ENCODE results near the gene TRIM21.
"Not testable (repeated sequence)": the region's sequence is repeated elsewhere in the genome, so short reads cannot be mapped to it uniquely, and the experiment has no call there.

The TRIM21 gene

DNA sequence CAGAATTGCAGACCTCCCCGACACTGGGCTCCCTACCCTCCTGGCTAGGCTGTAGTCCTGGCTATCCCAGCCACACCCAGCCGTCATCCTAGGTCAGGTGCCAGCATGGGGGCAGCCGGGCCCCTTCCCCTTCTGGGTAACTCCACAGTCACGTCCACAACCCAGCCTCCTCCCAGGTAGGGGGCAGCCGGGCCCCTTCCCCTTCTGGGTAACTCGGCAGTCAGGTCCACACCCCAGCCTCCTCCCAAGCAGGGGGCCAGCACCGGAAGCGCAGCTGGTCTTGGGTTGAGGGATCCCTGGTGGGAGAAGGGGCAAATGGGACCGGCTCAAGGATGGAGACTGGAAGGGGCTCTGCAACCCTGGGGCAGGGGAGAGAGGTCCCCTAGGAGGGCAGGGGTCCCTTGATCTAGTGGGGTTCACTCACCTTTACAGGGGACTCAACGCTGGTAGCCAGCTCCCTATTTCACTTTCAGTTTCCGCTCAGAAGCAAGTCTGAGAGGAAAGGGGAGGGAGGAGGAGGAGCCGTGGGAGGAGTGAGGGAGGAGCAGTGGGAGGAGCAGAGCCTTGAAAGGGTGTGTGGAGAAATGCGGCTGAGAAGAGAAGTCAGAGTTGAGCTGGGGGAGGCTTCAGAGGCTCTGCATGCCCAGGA lies at the start of gene TRIM21:
Gene TRIM21 (minus strand): TSS at position 494 of the 649 bp plus-strand sequence. CDS start 3,293 bp downstream, outside the sequence.
- Histone ChIP-seq H3K4me1 (ENCODE audit: control insufficient read depth, insufficient read depth, low read length) (peaks cover 2% of the 10 kb centered on the region), H3K36me3 (ENCODE audit: control insufficient read depth, insufficient read depth, low read length) (peaks cover 18% of the 10 kb centered on the region), H3K27ac (ENCODE audit: low read depth, low read length) (peak within 1 kb of the TSS; percentile 48), H3K9ac (ENCODE audit: low read length) (peak within 1 kb of the TSS; percentile 46), H3K27me3 (ENCODE audit: control insufficient read depth, insufficient read depth, low read length) (no peaks in the 10 kb centered on the region), H3K4me3 (ENCODE audit: low read length) (peak within 1 kb of the TSS; percentile 83)

DNA sequence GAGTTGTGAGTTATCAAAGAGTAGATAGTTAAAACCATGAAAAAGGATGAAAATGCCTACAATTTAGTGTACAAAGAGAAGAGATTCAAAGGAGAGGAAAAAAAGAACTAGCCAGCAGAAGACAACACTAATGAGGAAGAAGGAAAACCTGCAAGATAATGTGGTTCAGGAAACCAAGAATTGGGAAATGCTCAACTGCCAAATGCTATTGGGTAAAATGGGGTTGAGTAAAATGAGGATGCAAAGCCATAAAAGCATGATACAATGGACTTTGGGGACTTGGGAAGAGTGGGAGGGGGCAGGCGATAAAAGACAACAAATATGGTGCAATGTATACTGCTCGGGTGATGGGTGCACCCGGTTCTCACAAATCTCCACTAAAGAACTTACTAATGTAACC lies 48.0 kb upstream of the TRIM21 start:
- Histone ChIP-seq H3K27ac (ENCODE audit: low read depth, low read length) (no peak overlapping the region), H3K27me3 (ENCODE audit: control insufficient read depth, insufficient read depth, low read length) (no peaks in the 10 kb centered on the region), H3K4me3 (ENCODE audit: low read length) (no peak overlapping the region)

DNA sequence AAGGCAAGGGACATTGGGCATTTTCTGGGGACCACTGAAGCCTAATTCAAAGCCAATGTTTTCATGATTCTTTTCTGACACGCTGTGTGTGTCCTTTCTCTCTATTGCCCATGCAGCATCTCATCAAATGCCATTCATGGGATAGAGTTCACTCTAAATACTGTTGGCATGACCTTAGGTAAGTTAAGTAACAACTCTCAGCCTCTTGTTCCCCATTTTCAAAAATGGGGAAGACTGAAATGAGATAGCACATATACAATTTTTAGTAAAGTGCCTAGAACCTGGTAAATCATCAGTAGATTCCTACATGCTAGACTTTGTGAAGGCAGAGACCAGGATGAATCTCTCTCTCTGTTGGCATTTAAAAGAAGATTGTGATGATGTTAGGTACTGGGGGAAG lies 42.9 kb upstream of the TRIM21 start:
- no peaks in the 10 kb centered on the region for H3K4me1 ChIP-seq (ENCODE audit: control insufficient read depth, insufficient read depth, low read length)
- H3K4me3 ChIP-seq (ENCODE audit: low read length): no peak overlapping the region
- H3K27ac ChIP-seq (ENCODE audit: low read depth, low read length): no peak overlapping the region
- H3K9ac ChIP-seq (ENCODE audit: low read length): no peak overlapping the region
- H3K36me3 ChIP-seq (ENCODE audit: control insufficient read depth, insufficient read depth, low read length): no peaks in the 10 kb centered on the region
- H3K27me3 ChIP-seq (ENCODE audit: control insufficient read depth, insufficient read depth, low read length): no peaks in the 10 kb centered on the region

More for the DNA sequence above, 48.0 kb upstream of the TRIM21 start:
- no peak overlapping the region for H3K9ac ChIP-seq (ENCODE audit: low read length)
- H3K4me1 ChIP-seq (ENCODE audit: control insufficient read depth, insufficient read depth, low read length): no peaks in the 10 kb centered on the region
- H3K36me3 ChIP-seq (ENCODE audit: control insufficient read depth, insufficient read depth, low read length): no peaks in the 10 kb centered on the region

DNA sequence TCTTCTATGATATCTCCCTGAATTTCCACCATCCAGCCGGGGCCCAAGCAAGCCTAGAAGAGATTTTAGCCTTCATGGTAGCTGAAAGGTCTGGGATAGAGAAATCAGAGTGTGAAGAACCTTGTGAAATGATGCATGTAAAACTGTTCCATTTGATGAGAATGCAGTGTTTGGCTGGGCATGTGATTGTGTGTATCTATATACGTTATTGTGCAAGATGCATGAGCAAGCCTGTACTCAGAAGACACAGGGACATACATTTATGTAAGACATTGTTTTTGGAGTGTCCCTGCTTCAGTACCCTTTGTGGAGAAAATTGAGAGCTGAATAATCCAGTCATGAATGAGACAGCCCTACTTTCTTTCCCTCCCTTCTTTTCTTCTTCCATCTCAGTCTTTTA lies 40.4 kb upstream of the TRIM21 start:
- H3K4me1 ChIP-seq (ENCODE audit: control insufficient read depth, insufficient read depth, low read length): no peaks in the 10 kb centered on the region
- H3K27me3 ChIP-seq (ENCODE audit: control insufficient read depth, insufficient read depth, low read length): no peaks in the 10 kb centered on the region
- no peak overlapping the region for H3K9ac ChIP-seq (ENCODE audit: low read length)
- no peaks in the 10 kb centered on the region for H3K36me3 ChIP-seq (ENCODE audit: control insufficient read depth, insufficient read depth, low read length)
- no peak overlapping the region for H3K27ac ChIP-seq (ENCODE audit: low read depth, low read length)
- no peak overlapping the region for H3K4me3 ChIP-seq (ENCODE audit: low read length)

DNA sequence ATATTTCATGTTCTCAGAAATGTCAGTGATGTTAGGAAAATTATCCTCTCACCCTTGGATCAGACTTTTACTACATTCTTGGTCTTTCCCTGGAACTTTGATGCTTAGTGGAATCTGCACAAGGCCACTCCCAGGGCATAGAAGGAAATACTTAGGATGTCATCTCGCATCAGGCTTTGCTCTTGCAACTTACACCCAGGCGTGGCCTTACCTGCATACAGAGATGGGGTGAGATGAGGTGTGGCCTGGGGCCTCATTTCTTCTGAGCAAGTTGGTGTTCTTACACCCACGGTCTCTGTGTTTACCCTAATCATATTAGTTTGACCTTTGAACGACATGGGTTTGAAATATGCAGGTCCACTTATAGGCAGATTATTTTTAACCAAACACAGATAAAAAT lies 36.5 kb upstream of the TRIM21 start:
- Histone ChIP-seq H3K4me1 (ENCODE audit: control insufficient read depth, insufficient read depth, low read length) (no peaks in the 10 kb centered on the region), H3K27me3 (ENCODE audit: control insufficient read depth, insufficient read depth, low read length) (no peaks in the 10 kb centered on the region), H3K27ac (ENCODE audit: low read depth, low read length) (no peak overlapping the region), H3K36me3 (ENCODE audit: control insufficient read depth, insufficient read depth, low read length) (no peaks in the 10 kb centered on the region), H3K4me3 (ENCODE audit: low read length) (no peak overlapping the region), H3K9ac (ENCODE audit: low read length) (no peak overlapping the region)

DNA sequence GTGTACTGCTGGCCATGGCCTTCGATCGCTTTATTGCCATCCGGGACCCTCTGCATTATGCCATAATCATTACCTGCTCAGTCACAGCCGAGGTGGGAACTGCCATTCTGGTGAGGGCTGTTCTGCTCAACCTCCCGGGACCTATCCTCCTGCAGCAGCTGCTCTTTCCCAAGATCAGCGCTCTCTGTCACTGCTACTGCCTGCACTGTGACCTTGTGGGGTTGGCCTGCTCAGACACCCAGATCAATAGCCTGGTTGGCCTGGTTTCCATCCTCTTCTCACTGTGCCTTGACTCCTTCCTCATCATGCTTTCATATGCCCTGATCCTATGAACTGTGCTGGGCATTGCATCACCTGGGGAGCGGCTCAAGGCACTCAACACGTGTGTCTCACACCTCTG lies 24.9 kb upstream of the TRIM21 start:
- Histone ChIP-seq H3K4me3 (ENCODE audit: low read length) (no peak overlapping the region), H3K27me3 (ENCODE audit: control insufficient read depth, insufficient read depth, low read length) (no peaks in the 10 kb centered on the region), H3K27ac (ENCODE audit: low read depth, low read length) (no peak overlapping the region), H3K4me1 (ENCODE audit: control insufficient read depth, insufficient read depth, low read length) (no peaks in the 10 kb centered on the region), H3K9ac (ENCODE audit: low read length) (no peak overlapping the region), H3K36me3 (ENCODE audit: control insufficient read depth, insufficient read depth, low read length) (no peaks in the 10 kb centered on the region)

DNA sequence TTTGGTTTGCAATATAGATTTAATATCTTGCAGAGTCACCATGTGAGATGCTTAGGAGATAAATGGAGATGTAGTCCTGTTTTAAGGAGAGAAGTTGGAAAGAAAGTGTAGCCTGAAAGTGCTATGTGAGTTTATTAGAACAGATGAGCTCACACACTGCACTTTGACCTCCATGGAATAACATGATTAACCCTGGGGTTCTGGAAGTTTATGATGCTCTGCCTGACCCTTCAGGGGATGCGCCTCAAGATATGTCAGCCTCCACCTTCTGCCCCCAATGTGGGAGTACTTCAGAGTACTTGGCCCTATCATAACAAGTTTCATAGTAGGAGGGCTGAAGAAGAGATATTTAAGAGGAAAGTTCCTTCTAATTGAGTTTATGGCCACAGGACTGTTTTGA lies 23.3 kb upstream of the TRIM21 start:
- Histone ChIP-seq H3K4me3 (ENCODE audit: low read length) (no peak overlapping the region), H3K9ac (ENCODE audit: low read length) (no peak overlapping the region), H3K4me1 (ENCODE audit: control insufficient read depth, insufficient read depth, low read length) (no peaks in the 10 kb centered on the region), H3K36me3 (ENCODE audit: control insufficient read depth, insufficient read depth, low read length) (no peaks in the 10 kb centered on the region), H3K27ac (ENCODE audit: low read depth, low read length) (no peak overlapping the region), H3K27me3 (ENCODE audit: control insufficient read depth, insufficient read depth, low read length) (no peaks in the 10 kb centered on the region)

DNA sequence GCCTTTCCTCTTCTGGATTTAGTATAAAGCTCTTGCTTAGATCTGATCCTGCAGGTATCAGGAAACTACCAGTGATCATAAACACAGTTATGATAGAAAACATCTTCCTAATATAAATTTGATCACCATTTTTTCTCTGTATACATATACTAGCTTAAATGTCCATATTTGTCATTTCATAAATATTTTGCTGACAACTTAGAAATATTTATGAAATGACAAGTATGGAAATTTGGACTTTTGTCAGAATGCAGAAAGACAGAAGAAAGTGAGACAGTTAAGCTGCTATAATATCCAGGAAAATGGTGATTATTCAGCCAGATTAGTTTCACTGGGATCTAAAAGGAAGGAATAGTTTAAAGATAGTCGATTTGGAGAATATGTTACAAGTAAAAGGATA lies 22.8 kb upstream of the TRIM21 start:
- Histone ChIP-seq H3K27me3 (ENCODE audit: control insufficient read depth, insufficient read depth, low read length) (no peaks in the 10 kb centered on the region), H3K27ac (ENCODE audit: low read depth, low read length) (no peak overlapping the region), H3K4me1 (ENCODE audit: control insufficient read depth, insufficient read depth, low read length) (no peaks in the 10 kb centered on the region), H3K9ac (ENCODE audit: low read length) (no peak overlapping the region), H3K36me3 (ENCODE audit: control insufficient read depth, insufficient read depth, low read length) (no peaks in the 10 kb centered on the region), H3K4me3 (ENCODE audit: low read length) (no peak overlapping the region)

DNA sequence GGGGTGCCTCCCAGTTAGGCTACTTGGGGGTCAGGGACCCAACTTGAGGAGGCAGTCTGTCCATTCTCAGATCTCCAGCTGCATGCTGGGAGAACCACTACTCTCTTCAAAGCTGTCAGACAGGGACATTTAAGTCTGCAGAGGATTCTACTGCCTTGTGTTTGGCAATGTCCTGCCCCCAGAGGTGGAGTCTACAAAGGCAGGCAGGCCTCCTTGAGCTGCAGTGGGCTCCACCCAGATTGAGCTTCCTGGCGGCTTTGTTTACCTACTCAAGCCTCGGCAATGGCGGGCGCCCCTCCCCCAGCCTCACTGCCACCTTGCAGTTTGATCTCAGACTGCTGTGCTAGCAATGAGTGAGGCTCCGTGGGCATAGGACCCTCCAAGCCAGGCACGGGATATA lies 12.7 kb upstream of the TRIM21 start:
- H3K4me3 ChIP-seq (ENCODE audit: low read length); H3K27me3 ChIP-seq (ENCODE audit: control insufficient read depth, insufficient read depth, low read length): not testable (repeated sequence)

DNA sequence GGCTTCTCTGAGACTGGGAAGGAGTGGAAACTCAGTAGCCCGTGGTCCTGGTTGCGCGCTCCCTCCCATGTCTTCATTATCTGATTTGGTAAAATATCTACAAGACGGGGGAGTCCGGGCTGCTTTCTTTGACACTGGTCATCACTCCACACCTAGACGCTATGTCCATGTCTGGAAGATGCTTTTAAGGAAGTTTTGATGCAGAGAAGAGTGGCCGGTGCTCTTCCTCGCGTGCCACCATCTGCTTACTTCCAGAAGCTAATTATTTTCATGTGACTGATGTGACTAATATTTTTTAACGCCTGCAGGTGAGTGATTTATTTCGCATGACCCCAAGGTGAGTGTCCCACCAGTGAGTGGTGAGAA lies 339 bp upstream of the TRIM21 start:
- Histone ChIP-seq H3K4me3 (ENCODE audit: low read length) (peak overlapping the region; percentile 83), H3K4me1 (ENCODE audit: control insufficient read depth, insufficient read depth, low read length) (peaks cover 2% of the 10 kb centered on the region), H3K27me3 (ENCODE audit: control insufficient read depth, insufficient read depth, low read length) (no peaks in the 10 kb centered on the region), H3K27ac (ENCODE audit: low read depth, low read length) (no peak overlapping the region), H3K36me3 (ENCODE audit: control insufficient read depth, insufficient read depth, low read length) (peaks cover 13% of the 10 kb centered on the region), H3K9ac (ENCODE audit: low read length) (no peak overlapping the region)

More for the DNA sequence above, 12.7 kb upstream of the TRIM21 start:
- not testable (repeated sequence) for H3K36me3 ChIP-seq (ENCODE audit: control insufficient read depth, insufficient read depth, low read length); H3K4me1 ChIP-seq (ENCODE audit: control insufficient read depth, insufficient read depth, low read length); H3K9ac ChIP-seq (ENCODE audit: low read length); H3K27ac ChIP-seq (ENCODE audit: low read depth, low read length)

DNA sequence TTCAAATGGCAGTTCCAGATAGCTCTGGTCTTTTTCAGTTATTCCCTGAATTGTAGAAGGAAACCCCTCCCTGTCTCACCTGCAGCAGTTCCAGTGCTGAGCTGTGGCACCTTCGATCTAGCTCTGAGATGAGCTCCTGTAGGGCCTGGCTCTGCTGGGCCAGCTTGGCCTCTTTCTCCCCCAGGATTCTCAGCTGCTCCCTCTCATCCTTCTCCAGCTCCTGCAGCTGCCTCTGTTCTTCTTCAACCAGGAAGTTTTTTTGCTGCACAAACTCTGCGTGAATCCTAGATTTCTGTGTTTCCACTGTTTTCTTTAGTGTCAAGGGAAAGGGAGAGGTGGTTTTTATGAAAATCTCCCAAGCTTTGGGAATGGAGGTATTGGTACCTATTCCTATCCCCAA lies 5.3 kb downstream of the TRIM21 start:
- no peak overlapping the region for H3K27ac ChIP-seq (ENCODE audit: low read depth, low read length)
- H3K9ac ChIP-seq (ENCODE audit: low read length): no peak overlapping the region
- H3K27me3 ChIP-seq (ENCODE audit: control insufficient read depth, insufficient read depth, low read length): no peaks in the 10 kb centered on the region
- H3K4me1 ChIP-seq (ENCODE audit: control insufficient read depth, insufficient read depth, low read length): peaks cover 2% of the 10 kb centered on the region
- H3K36me3 ChIP-seq (ENCODE audit: control insufficient read depth, insufficient read depth, low read length): peaks cover 47% of the 10 kb centered on the region
- no peak overlapping the region for H3K4me3 ChIP-seq (ENCODE audit: low read length)

DNA sequence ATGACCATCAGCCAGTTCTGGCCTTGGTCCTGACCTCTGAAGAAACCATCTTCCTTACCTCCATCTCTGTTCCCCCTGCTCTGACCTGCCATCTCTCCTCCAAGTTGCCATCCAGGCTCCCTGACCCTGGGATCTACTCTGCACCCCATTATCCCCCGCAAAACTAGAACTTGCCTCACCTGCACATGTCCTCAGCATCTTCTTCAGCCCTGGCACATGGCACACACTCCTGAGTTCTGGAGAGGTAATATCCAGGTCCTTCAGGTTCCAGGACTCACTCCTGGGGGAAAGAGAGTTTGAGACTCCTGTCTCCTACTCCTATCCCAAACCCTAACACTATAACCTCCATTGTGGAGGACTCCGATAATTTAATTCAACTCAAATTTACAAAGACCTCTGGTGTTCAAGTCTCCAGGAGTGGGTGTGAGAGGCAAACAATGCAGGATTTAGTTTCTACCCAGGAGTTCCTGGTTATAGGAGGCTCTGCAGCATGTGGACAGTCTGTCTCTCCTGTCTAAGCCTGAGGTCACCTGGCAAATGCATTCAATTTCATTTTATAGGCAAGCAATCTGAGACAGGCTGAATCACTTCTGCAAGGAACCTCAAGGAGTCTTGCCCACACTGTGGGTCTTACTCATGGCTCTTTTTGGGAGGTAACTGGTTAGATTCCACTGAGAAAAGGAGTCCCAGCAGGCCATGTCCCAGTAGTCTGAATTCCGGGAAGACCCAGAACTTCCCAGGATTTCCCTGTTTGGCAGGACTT lies 7.3 kb downstream of the TRIM21 start:
- Histone ChIP-seq H3K4me1 (ENCODE audit: control insufficient read depth, insufficient read depth, low read length) (no peaks in the 10 kb centered on the region), H3K27me3 (ENCODE audit: control insufficient read depth, insufficient read depth, low read length) (no peaks in the 10 kb centered on the region), H3K4me3 (ENCODE audit: low read length) (no peak overlapping the region), H3K27ac (ENCODE audit: low read depth, low read length) (no peak overlapping the region), H3K9ac (ENCODE audit: low read length) (no peak overlapping the region), H3K36me3 (ENCODE audit: control insufficient read depth, insufficient read depth, low read length) (peaks cover 47% of the 10 kb centered on the region)

DNA sequence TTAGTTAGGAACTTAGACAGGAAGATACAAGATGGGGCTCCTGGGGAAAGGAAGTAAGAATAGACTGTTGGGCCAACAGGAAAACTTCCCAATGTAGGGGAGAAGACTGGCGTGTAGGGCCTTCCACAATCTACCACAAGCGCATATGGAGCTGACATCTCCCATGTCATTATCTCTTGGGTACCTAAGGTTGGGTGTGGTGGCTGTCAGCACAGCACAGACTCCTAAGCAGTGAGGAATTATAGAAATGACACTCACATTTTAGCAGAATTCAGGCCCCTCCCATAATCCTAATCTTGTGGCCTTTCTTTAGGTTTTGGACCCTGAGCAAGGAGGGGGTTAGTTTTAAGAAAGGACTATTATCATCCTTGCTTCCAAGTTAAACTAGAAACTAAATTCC lies 11.6 kb downstream of the TRIM21 start:
- no peak overlapping the region for H3K9ac ChIP-seq (ENCODE audit: low read length)
- no peaks in the 10 kb centered on the region for H3K4me1 ChIP-seq (ENCODE audit: control insufficient read depth, insufficient read depth, low read length)
- H3K27ac ChIP-seq (ENCODE audit: low read depth, low read length): no peak overlapping the region
- H3K4me3 ChIP-seq (ENCODE audit: low read length): no peak overlapping the region
- no peaks in the 10 kb centered on the region for H3K27me3 ChIP-seq (ENCODE audit: control insufficient read depth, insufficient read depth, low read length)
- H3K36me3 ChIP-seq (ENCODE audit: control insufficient read depth, insufficient read depth, low read length): peaks cover 21% of the 10 kb centered on the region
